Keratinocyte (primary cell): ENCODE data around the gene BMP3.

Experiments used
- CTCF ChIP-seq, 3 experiments: IDR thresholded peaks in 1 of 3; conservative IDR thresholded peaks in 1 of 3; optimal IDR thresholded peaks in 1 of 3; 2 replicates in 2 of 3; 3 replicates in 1 of 3; pipeline versions ENCODE3 to v1.5.1; 2011; ENCODE audit warnings: low read length in 3 of 3, mild to moderate bottlenecking in 3 of 3, moderate library complexity in 2 of 3, control low read depth in 1 of 3, inconsistent platforms in 1 of 3; ENCODE audit not compliant: insufficient read depth in 2 of 3; ENCODE audit errors: extremely low read depth in 1 of 3
- EZH2 ChIP-seq: IDR thresholded peaks from one replicate; pipeline ENCODE4 v1.6.1; 2012; ENCODE audit warnings: inconsistent platforms, mild to moderate bottlenecking, low read length, moderate library complexity

GRCh38 chr4:81093720-81094401 lies 63.4 kb downstream of the BMP3 start:
- no peak for TF ChIP-seq CTCF (optimal IDR thresholded peaks at IDR 0.05 in 1 of 3, IDR thresholded peaks at IDR 0.05 in 1 of 3, conservative IDR thresholded peaks at IDR 0.05 in 1 of 3; ENCODE audit: extremely low read depth in 1 of 3, insufficient read depth in 2 of 3, low read length in 3 of 3)
- no peak for TF ChIP-seq EZH2
